NCI-H82 treated with DMSO at 0.1 percent for 48 hours (cell line): ENCODE measurements around the gene LRMDA.

Experiments
- DNase-seq: peaks from one replicate; lab custom pipeline; 2025; ENCODE audit not compliant: unreplicated experiment; lab: John Stamatoyannopoulos, UW

The LRMDA gene

DNA sequence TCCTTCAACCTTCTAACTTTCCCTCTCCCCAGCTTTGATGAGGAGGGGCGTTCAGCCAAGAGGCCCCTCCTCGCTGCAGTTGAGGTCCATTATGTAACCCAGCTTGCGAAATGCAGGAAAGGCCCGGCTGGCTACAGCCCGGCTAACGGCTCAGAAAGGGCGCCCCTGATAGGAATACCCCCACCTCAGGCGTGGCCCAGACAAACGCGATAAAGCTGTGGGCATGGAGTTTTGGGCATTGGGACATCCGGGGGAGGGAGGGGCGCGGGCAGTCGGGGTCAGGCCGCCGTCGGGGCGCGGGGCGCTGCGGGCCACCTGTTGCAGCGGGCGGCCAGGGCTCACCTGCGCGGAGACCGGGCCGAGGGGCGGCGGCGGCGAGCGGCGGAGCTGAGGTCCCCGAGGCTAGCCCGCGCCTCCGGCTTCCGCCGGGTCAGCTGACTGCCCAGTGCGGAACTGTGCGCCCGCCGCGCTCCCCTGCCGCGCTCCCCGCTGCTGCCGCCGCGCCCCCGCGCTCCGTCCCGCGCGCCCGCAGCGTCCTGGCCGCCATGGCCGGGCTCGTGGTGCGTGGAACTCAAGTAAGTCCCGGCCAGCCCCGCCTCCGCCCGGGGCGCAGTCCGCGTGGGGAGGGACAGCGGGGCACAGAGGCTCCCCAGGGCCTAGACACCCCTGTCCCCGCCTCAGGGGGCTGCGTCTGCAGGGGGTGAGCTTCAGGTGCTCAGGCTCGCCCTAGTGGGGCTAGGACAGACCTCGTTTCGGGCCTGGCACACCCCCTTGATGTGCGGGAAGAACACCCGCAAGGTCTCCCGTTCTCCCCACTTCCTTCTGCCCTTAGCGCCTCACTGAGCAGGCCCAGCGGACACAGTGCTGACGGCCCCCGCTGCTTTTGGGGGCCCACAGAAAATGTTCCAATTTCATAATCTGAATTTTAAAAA, at the start of gene LRMDA:
TSS of gene LRMDA (plus strand) at position 445 of the 932 bp plus-strand sequence.
- DNase-seq, result no peak

DNA sequence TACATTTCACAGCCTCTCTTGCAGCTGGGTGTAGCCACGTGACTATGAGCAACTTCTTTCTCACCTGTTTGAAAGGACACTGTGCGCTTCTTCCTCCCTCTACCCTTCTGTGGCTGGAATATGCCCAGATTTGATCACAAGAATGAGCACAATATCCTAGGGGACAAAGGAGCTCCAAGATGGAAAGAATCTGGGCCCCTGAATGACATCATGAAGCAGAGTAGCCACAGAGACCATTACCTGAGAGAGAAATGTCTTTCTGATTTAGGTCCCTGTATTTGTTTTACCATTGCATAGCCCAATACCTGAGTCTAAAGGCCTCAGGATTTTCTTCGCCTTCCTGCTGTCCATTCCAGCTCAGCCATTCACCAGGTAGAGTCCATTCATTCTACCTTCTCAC, 45.3 kb upstream of the LRMDA start:
- DNase-seq, result no peak

DNA sequence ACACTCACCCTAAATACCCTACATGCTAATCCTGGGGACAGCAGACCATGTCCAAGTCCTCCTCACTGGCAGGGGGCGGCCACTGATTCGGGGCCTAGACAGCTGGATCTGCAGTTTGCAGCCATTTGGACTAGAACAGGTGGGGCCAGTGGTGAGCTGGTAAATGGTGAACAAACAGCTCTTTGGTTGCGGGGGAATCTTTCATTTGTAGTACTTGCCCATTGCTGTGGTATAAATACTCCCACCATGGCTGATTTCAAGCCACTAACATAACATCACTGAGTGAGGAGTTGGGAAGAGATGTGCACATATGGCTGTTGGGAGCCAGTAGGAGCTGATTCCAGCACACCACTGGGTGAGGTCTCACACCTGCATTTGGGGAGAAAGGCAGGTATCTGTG, 43.3 kb upstream of the LRMDA start:
- no peak for DNase-seq

DNA sequence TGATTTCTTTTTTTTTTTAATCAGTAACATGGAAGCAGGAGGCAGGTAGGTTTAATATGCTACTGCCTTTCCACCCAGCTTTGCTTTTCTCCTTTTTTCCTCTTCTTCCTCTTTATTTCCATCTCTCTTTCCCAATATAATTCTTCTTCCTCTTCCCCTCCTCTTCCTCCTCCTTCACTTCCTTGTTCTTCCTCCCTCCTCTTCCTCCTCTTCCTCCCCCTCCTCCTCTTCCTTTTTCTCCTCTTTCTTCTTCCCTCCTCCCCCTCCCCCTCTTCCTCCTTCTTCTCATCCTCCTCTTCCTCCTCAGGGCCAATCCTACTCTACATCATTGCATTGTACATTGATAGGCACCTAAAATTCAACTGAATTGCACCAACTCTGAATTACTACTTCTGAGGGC, 41.2 kb upstream of the LRMDA start:
- no peak for DNase-seq

DNA sequence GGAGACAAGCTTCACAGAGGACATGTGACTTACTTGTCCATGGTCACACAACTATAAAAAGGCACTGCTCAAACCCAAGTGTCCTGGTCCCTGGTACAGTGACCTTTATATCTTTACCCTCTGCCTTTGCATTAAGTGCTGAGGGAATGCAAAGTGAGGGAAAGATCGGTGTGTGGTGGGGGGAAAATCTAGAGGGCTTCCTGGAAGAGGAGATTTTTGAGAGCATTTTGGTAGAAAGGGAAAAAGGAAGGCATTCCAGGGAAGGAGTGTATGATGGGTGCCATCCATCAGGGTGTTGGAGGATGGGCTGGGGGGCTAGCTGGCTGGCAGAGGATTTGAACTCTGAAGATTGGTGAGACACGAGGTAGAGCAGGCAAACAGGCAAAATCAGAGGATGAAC, 39.2 kb upstream of the LRMDA start:
- no peak for DNase-seq

DNA sequence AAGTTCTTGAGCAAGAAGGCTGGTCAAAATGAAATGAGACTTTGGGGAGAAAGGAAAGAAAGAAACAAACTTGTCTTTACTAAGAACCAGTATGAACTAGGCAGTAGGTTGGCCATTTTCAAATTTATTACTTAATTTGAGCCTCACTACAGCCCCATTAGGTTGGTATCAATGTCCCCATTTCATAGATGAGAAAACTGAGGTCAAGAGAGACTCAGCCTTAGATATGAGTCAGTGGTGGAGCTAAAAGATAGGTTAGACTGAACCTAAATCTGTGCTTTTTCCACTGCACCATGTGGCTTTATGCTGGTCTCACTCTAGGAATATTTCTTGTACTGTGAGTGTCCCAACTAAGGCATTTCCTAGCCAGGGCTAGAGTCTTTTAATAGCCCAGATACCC, 38.7 kb upstream of the LRMDA start:
- no peak for DNase-seq

DNA sequence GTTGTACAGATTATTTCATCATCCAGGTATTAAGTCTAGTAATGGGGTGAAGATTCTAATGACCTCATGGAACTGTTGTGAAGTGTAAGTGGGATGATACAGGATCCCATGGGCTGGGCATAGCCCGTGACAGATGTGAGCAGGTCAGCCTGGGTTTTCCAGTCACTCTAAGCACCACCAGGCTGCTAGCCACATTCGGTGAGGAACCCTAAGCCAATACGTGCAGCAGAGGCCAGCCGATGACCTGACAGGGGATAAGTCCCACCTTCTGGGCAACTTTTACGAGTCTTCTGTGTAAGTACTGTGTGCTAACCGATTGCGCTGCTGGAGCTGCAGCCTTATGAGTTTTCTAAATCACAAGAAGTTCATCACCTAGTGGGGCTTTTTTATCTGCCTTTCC, 37.2 kb upstream of the LRMDA start:
- DNase-seq, result no peak

DNA sequence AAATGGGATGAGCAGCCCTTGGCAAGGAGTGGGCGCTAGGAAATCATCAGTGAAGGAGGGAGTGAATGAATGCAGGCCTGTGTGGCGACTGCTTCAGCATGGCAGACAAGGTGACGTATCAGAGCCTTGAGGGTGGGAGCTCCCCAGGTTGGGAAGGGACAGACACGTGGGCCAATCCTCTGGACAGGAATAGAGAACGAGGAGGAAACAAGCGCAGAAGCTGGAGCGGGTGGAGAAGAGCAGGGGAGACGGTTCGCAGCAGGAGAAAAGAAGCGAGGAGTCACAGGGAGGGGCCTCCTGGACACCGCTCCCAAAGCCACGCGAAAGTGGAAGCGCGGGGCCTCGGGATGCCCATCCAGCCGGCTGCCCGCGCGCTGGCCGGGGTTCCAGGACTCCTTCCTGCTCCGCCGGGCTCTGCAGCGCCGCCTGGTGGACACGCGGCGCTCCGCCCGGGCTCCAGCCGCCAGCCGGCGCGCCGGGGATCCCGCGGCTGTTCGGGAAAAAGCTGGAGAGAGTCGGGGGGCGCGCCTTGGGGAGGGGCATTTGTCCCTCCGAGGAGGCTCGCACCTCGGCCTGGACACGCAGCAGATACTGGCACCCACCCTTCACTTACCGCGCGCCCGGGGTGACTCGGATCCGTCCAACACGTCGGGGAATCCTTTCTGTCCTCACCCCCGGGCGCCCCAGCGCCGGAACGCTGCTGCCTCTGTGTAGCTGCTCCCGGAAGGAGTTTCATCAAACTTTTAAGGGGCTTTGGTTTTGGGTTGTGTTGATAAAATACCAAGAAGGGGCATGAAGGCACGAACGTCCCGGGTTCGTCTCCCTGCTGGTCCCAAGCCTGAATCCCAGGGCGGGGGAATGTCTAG, 36.1 kb upstream of the LRMDA start:
- DNase-seq, result no peak

DNA sequence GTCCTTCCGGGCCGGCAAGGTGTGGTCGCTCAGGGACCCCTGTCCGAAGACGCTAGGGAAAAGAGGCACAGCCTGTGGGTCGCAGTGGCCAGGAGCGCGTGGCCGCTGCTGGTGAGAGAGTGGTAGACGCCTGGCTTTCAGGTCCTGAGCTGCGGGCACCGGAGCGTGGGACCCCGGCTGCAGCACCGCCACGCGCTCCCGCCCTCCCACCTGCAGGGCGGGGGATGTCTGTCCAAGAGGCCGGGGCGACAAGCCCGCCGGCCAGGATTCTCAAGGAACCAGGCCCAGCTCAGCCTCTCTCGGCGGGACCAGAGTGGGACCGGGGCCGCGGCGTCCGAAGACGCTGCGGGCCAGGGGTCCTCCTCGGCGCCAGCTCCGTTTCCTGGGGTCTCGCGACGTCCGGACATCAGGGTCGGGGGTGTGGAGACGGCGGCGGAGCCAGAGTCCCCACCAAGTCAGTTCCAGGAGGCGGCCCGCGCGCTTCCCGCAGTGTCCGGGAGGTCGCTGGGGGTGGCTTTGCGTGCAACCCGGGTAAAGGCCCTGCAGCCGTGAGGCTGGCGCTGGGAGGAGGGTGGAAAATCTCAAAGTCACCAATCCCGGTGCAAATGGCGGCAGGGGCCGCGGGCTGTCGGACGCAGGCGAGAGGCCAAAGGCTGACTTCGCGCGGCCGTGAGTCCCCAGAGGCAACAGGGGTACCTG, 35.3 kb upstream of the LRMDA start:
- no peak for DNase-seq

DNA sequence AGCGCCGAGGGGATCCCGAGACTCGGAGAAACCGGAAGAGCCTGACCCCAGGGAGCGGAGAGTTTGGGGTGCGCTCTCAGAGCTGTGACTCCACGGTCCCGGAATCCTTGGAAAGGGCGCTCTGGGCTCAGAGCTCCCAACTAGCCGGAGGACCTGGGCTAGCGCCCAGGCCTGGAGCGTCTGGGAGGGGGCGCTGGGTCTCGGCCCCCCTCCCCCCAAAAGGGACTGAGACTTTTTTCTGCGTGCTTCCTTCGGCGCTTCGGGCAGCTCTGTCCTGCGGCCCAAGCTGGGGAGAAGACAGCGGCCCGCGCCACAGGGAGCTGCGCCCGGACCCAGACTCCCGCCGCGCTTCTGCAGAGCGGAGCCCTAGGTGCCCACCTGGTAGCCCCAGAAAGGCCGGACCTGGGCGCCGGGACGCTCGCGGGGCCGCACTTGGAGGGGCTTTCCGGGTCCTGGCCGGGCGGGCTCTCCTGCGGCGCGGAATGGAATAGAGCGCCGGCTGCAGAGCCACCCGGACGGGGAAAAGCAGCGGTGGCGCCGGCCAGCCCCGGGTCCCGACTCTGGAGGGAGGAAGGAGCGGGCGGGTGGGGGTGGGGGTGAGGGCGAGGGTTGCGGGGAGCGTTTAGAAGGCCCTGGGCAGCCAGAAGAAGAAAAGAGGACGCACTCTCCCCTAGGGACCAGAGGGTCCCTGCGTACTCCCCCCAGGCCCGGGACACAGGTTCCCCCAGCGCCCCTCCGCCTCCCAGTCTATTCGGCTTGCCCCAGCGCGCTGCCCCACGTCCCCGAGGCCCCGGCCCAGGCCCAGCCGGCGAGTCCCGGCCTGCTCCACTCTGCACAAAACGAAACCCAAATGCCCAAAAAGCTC, 34.6 kb upstream of the LRMDA start:
- no peak for DNase-seq

DNA sequence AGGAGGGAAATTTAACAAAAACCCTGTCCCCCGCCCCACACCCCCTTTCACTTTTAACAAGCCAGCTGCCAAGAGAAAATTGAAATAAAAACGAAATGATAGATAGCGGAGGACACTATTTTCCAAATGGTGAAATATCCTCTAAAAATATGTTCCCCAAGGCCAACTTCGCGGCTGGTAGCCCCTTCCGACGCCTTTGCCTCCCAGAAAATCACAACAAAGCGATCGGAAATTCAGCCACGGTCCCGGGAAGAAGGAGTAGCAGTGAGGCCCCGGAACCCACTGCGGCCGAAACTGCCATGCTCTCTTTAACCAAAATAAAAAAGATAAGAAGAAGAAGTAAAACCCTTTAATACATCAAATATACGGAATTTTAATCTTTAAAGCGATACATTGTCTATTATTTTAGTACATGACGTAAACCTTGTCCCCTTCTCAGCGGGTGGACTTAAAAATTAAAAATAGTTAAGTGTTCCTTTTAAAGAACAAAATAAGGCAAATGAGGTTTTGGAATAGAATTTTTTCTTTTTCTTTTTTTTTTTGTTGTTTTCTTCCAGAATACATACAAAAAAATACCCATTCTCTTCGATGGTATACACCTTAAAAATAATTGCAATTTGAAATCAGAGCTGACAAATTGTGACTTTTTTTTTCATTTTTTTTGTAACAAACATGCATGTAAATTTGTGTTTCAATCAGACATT, 33.8 kb upstream of the LRMDA start:
- no peak for DNase-seq

DNA sequence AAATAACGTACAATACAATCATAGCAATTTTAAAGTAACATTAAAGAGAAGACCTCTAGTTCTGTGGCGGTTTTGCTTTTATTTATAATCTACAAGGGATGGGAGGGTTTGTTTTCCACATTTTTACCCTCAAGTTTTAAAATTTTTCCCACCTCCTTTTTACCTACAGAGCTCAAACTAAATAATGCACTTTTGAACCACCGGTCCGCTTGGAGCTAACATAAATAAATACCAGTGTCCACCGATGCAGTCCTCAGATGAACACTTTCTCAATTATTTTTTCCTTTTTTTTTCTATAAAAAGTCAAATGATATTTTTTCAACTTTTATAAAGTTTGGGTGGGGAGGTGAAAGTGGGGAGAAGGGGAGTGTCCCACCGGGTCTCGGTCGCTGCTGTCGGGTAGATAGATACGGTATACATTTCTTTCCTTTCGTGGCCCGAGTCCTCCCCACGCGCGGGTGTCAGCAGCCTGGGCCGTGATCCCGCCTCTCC, 33.2 kb upstream of the LRMDA start:
- no peak for DNase-seq

DNA sequence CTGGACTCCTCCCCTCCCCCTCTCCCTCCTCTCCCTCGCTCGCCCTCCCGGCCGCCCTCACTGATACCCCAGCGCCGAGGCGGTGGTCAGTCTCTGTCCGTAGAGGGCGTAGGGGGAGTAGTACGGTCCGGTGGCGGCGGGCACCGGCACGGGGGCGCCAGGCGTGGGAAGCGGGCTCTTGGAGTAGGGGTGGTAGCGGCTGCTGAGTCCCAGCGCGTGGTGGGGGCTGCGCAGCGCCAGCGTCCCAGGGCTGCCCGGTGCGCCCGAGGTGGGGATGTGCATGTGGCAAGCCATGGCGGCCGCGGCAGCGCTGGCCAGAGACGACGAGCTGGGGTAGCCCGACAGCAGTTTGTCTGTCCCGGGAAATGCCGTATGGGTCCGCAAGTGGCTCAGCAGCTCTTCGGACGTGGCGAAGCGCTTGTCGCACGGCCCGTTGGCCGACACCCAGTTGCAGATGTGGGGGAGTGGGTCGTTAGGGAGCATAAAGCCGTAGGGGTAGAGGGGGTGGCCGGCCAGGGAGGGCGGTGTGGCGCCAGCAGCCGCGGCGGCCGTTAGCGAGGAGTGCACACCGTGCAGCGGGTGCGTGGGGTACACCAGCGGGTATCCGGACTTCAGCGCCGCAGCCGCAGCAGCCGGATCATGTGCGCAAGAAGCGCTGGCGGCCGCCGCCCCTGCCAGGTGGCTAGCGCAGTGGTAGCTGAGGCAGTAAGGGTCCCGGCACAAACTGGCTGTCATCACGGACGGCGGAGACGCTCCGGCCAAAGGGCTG, 32.5 kb upstream of the LRMDA start:
- no peak for DNase-seq

DNA sequence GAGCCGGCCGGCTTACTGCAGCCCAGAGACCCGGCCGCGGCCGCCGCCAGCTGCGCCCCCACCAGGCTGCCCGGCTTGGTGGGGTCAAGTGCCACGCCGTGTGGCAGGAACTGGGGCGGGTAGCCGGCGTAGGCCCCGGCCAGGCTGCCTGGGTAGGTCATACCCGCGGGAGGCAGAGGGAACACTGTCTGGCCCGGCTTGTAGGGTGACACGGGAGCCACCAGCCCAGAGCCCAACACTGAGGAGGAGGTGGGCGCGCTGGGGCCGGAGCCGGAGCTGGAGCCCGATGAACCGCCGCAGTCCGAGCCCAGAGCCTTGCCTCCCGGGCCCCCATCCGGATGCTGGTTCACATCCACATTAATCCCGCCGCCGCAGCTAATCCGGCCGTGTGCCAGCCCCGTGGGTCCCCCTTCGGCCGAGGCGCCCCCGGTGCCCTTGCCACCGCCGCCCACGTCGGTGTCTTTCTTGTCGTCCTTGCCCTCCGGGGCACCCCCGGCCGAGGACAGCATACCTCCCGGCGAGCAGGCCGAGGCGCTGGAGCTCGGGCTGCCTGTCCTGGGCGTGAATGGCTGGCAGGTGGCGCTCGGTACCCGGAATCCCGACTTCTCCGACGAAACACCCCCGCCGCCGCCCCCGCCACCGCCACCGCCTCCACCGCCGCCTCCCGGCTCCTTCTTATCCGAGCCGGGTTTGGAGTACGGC, 31.8 kb upstream of the LRMDA start:
- DNase-seq, result no peak

DNA sequence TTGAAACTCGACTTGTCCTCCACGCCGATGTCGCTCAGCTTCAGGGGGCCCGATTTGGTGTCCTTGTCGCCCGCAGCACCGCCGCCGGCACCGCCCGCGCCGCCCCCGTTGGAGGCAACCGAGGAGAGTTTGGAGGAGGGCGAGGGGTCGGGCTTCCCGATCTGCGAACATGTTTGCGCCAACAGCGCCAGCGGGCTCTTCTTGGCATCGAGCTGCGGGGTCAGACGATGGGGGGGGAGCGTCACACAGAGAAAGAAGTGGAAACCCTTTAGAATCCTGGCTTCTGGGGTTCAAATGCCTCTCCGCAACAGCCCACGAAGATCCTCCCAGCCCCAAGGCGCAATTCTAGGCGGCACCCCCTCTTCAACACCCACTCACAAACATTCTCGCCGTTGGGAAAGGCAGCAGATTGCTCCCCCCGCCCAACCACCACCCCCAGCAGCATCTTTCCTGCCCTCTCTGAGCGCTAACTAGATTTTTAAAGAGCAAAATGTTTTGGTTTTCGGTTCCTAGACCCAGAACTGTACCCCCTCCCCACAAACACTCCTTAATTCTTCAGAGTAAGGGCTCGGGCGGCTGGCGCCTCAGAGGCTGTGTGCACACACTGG, 31.2 kb upstream of the LRMDA start:
- DNase-seq, result no peak

DNA sequence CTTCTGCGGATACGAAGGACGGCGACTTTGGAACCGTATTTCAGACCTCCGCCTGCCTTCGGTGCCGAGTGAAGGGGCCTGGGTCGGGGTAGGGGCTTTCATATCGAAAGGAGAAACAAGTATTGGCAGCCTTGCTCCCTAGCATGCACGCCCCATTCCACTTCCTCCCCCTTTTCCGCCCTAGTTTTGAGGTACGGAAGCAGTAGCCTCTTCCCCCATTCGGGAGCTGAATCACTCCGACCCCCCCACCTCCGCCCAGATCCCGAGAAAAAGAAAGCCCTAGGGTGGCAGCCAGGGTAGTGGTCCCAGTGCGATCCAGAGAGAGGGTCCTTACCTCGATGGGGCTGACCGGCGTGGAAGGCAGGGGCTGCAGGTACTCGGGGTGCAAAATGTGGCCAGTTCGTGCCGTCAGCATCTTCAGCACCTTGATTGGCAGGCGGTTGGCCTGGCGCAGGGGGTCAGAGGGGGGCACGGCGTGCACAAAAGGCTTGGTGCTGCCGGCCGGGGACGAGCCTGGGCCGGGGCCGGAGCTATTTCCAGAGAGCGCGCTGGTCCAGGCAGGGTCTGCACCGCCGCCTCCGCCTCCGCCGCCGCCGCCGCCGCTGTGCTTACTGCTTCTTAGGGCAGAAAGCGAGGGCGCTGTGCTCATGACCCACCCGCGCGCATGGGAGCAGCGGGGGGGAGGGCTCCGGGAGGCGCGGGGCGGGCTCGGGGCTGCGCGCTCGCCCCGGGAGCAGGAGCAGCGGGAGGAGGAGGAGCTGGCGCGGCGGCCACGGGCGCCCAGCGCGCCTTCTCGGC, 30.5 kb upstream of the LRMDA start:
- no peak for DNase-seq
